Left ventricle myocardium inferior (tissue), 1 donor: ENCODE results near the gene PIP4P1. TPM values are rescaled to one million over a fixed set of nuclear protein-coding genes. Genes with fewer than 3 reads are reported as not detected.

Experiments used
- DNase-seq: peaks from one replicate; pipeline ENCODE4 v3.0.0-alpha.2; 2020
- H3K27ac ChIP-seq: fragments of 200-600 bp; replicated peaks from 2 replicates; pipeline ENCODE4 v1.8.0; 2021
- H3K27me3 ChIP-seq: fragments of 200-600 bp; 2 replicates; pipeline ENCODE4 v1.8.0; 2021; ENCODE audit warnings: low read depth
- H3K36me3 ChIP-seq: fragments of 200-600 bp; 2 replicates; pipeline ENCODE4 v1.8.0; 2021
- H3K4me1 ChIP-seq: fragments of 200-600 bp; 2 replicates; pipeline ENCODE4 v1.8.0; 2021
- H3K4me3 ChIP-seq: fragments of 200-600 bp; 2 replicates; pipeline ENCODE4 v1.8.0; 2021; ENCODE audit warnings: mild to moderate bottlenecking, moderate library complexity
- H3K9me3 ChIP-seq: fragments of 200-600 bp; replicated peaks from 2 replicates; pipeline ENCODE4 v1.8.0; 2021
- CTCF ChIP-seq: fragments of 200-600 bp; IDR thresholded peaks from 2 replicates; pipeline ENCODE4 v1.8.0; 2021; ENCODE audit warnings: antibody characterized with exemption, mild to moderate bottlenecking, borderline replicate concordance
- intact Hi-C: fragments of 100-400 bp; cut with micrococcal nuclease; formaldehyde crosslinking; loops from one replicate; pipeline ENCODE4 v1.11.0; 2022
- total RNA-seq: library from RNA; stranded (reverse); fragmentation: NEBNext Ultra II Directional; extraction: Animal tissue kit (Norgen Biotek cat#: 25700); gene quantifications from one replicate; pipeline ENCODE4 v1.2.1, GENCODE V29; 2021
- donor health status: DM: no; HTN: yes; CAD: no; lungs with severe emphysema.

Gene PIP4P1
- total RNA-seq, 1 donor from 2014 or later = 19.7 TPM

DNA sequence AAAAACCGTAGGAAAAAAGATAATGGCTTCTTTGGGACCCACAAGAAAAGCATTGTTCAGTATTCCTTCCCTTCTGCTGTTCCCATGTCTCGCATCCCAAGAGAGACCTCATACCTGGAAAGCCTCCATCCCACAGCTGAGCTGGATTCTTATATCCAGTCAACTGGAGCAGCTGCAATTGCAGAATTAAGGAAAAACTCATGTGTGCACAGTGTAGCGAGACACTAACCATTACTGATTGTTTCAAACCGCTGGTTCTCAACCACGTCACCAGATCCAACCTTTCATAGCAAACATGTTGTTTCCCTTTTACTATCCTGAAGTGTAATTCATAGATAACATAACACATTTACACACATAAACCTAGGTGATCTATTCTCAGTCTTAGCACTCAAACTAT lies 38.6 kb upstream of the PIP4P1 start:
- Histone ChIP-seq H3K9me3 (no peaks in the 10 kb centered on the region), H3K36me3 (no peaks in the 10 kb centered on the region), H3K4me3 (no peak overlapping the region), H3K4me1 (peaks cover 18% of the 10 kb centered on the region), H3K27me3 (no peaks in the 10 kb centered on the region), H3K27ac (peak overlapping the region; percentile 85)
- DNase-seq = no peak
- intact Hi-C loops = no loop called here
- no peak for TF ChIP-seq CTCF

GRCh38 chr14:20499108-20499507 lies 37.9 kb upstream of the PIP4P1 start:
- TF ChIP-seq CTCF = no peak
- Histone ChIP-seq H3K4me1 (peaks cover 18% of the 10 kb centered on the region), H3K27ac (peak overlapping the region; percentile 85), H3K27me3 (no peaks in the 10 kb centered on the region), H3K36me3 (no peaks in the 10 kb centered on the region), H3K4me3 (no peak overlapping the region), H3K9me3 (no peaks in the 10 kb centered on the region)
- intact Hi-C loops = no loop called here
- DNase-seq = no peak

- no peak for TF ChIP-seq CTCF
- Histone ChIP-seq H3K4me1 (peaks cover 18% of the 10 kb centered on the region), H3K9me3 (no peaks in the 10 kb centered on the region), H3K36me3 (no peaks in the 10 kb centered on the region), H3K27me3 (no peaks in the 10 kb centered on the region), H3K27ac (peak overlapping the region; percentile 85), H3K4me3 (no peak overlapping the region)
- intact Hi-C loops = no loop called here
- no peak for DNase-seq
Measured at GRCh38 chr14:20498622-20499021, 37.4 kb upstream of the PIP4P1 start.

- Histone ChIP-seq H3K27ac (peak overlapping the region; percentile 62), H3K4me3 (no peak overlapping the region), H3K9me3 (no peaks in the 10 kb centered on the region), H3K36me3 (no peaks in the 10 kb centered on the region), H3K4me1 (peaks cover 23% of the 10 kb centered on the region), H3K27me3 (no peaks in the 10 kb centered on the region)
- no peak for TF ChIP-seq CTCF
- DNase-seq = no peak
- intact Hi-C loops = no loop called here
Measured at GRCh38 chr14:20494935-20495766, 33.9 kb upstream of the PIP4P1 start.

- Histone ChIP-seq H3K4me1 (peaks cover 28% of the 10 kb centered on the region), H3K9me3 (no peaks in the 10 kb centered on the region), H3K27ac (peak overlapping the region; percentile 62), H3K36me3 (no peaks in the 10 kb centered on the region), H3K4me3 (no peak overlapping the region), H3K27me3 (no peaks in the 10 kb centered on the region)
- DNase-seq = no peak
- intact Hi-C loops = no loop called here
- no peak for TF ChIP-seq CTCF
Measured at GRCh38 chr14:20493634-20494033, 32.4 kb upstream of the PIP4P1 start.
